ENCODE results near the gene FOXL2NB.

- TF ChIP-seq CTCF (IDR thresholded peaks at IDR 0.05) (no peak), POLR2A (IDR thresholded peaks at IDR 0.05) (no peak), EP300 (IDR thresholded peaks at IDR 0.05) (no peak)
These were observed 2.5 kb downstream of the FOXL2NB start for GRCh38 chr3:138949445-138950005.

All from ovary (tissue), 3 donors.